ENCODE measurements around the gene NXN. TPM values are rescaled to one million over a fixed set of nuclear protein-coding genes. Genes with fewer than 3 reads are reported as not detected.
"Not testable (repeated sequence)": the region's sequence is repeated elsewhere in the genome, so short reads cannot be mapped to it uniquely, and the experiment has no call there.

The NXN gene
- total and polyA plus RNA-seq, 7 donors = 33.4 to 92.5 (median 73.8) TPM

DNA sequence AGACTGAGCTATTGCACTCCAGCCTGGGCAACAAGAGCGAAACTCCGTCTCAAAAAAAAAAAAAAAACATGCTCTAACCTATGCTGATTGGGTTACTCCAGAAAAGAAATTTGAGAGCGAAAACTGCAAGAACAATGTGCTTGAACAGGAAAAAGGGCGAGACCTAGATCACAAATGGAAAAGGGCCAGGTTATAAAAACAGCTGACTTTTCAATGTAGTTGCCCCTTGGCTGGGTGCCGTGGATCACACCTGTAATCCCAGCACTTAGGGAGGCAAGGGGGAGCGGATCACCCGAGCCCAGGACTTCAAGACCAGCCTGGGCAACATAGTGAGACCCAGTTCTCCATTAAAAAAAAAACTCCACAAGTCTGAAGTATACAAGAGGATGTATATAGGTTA, 148.6 kb downstream of the NXN start:
- Histone ChIP-seq H3K9me3 (no peaks in the 10 kb centered on the region), H3K27me3 (ENCODE audit: insufficient read depth in 3 of 3, low read length in 2 of 3) (no peaks in the 10 kb centered on the region), H3K4me3 (no peak overlapping the region), H3K4me1 (peaks cover 17% of the 10 kb centered on the region), H3K36me3 (ENCODE audit: insufficient read depth in 1 of 2, low read depth in 1 of 2) (no peaks in the 10 kb centered on the region), H3K27ac (peak overlapping the region; percentile 66)
- ATAC-seq (no peak), DNase-seq (no peak)
- intact Hi-C loops (cut with DNase I) = loop anchor here in 1 of 2 donors (5.0 kb wide), 1 partner anchor 46 kb away; no protein-coding TSS in a partner anchor
- 43 to 75% (median 48%) methylated on average over 7 of the region's 7 CpGs for WGBS, 3 donors
- TF ChIP-seq, protein P1, sequence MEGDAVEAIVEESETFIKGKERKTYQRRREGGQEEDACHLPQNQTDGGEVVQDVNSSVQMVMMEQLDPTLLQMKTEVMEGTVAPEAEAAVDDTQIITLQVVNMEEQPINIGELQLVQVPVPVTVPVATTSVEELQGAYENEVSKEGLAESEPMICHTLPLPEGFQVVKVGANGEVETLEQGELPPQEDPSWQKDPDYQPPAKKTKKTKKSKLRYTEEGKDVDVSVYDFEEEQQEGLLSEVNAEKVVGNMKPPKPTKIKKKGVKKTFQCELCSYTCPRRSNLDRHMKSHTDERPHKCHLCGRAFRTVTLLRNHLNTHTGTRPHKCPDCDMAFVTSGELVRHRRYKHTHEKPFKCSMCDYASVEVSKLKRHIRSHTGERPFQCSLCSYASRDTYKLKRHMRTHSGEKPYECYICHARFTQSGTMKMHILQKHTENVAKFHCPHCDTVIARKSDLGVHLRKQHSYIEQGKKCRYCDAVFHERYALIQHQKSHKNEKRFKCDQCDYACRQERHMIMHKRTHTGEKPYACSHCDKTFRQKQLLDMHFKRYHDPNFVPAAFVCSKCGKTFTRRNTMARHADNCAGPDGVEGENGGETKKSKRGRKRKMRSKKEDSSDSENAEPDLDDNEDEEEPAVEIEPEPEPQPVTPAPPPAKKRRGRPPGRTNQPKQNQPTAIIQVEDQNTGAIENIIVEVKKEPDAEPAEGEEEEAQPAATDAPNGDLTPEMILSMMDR (IDR thresholded peaks at IDR 0.05) = no peak

DNA sequence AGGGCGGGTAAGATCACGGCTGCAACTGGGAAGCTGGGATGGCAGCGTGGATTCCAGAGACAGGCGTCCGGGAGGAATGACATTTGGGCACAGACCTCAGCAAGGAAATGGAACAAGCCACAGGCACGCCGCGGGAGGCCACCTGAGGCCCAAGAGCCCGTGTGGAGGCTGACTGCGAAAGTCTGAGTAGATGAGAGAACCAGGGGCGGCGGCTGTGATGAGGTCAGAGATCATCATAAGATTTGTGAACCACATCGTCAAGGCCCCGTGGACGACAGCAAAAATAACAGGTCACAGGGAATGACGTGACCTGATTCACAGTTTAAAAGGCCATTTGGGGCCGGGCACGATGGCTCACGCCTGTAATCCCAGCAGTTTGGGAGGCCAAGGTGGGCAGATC, 149.2 kb downstream of the NXN start:
- H3K36me3 ChIP-seq (ENCODE audit: insufficient read depth in 1 of 2, low read depth in 1 of 2) = peaks cover 0 to 5% of the 10 kb centered on the region in 2 donors
- H3K9me3 ChIP-seq = no peaks in the 10 kb centered on the region
- H3K4me1 ChIP-seq = peaks cover 15% of the 10 kb centered on the region
- ATAC-seq = peak in 3 of 4 donors; percentile 21 to 44 (median 35)
- no peak for DNase-seq
- intact Hi-C loops (cut with DNase I) = loop anchor here in 1 of 2 donors (5.0 kb wide), 1 partner anchor 47 kb away; no protein-coding TSS in a partner anchor
- WGBS, 3 donors = 55 to 62% (median 56%) methylated on average over 19 of the region's 19 CpGs
- no peaks in the 10 kb centered on the region for H3K27me3 ChIP-seq (ENCODE audit: insufficient read depth in 3 of 3, low read length in 2 of 3)
- no peak overlapping the region for H3K4me3 ChIP-seq
- TF ChIP-seq, protein P1 (IDR thresholded peaks at IDR 0.05) = no peak
- H3K27ac ChIP-seq = peak overlapping the region; percentile 66

DNA sequence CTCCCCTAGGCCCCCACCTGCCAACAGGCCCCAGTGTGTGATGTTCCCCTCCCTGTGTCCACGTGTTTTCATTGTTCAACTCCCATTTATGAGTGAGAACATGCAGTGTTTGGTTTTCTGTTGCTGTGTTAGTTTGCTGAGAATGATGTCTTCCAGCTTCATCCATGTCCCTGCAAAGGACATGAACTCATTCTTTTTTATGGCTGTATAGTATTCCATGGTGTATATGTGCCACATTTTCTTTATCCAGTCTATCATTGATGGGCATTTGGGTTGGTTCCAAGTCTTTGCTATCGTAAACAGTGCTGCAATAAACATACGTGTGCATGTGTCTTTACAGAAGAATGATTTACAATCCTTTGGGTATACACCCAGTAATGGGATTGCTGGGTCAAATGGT, 150.0 kb downstream of the NXN start:
- not testable (repeated sequence) for H3K4me3 ChIP-seq; H3K9me3 ChIP-seq; ATAC-seq; DNase-seq; H3K27me3 ChIP-seq (ENCODE audit: insufficient read depth in 3 of 3, low read length in 2 of 3)
- H3K27ac ChIP-seq = peak overlapping the region; percentile 66
- H3K36me3 ChIP-seq (ENCODE audit: insufficient read depth in 1 of 2, low read depth in 1 of 2) = peaks cover 0 to 13% of the 10 kb centered on the region in 2 donors
- peaks cover 10% of the 10 kb centered on the region for H3K4me1 ChIP-seq
- WGBS, 3 donors = 73 to 95% (median 92%) methylated on average over 3 of the region's 3 CpGs
- intact Hi-C loops (cut with DNase I) = loop anchor here in 1 of 2 donors (5.0 kb wide), 1 partner anchor 48 kb away; no protein-coding TSS in a partner anchor

GRCh38 chr17:828761-829160, 150.8 kb downstream of the NXN start:
- peaks cover 0 to 13% of the 10 kb centered on the region in 2 donors for H3K36me3 ChIP-seq (ENCODE audit: insufficient read depth in 1 of 2, low read depth in 1 of 2)
- TF ChIP-seq, protein P1 (IDR thresholded peaks at IDR 0.05) = no peak
- H3K27ac ChIP-seq = no peak overlapping the region
- no peaks in the 10 kb centered on the region for H3K9me3 ChIP-seq
- no peak for DNase-seq
- H3K4me3 ChIP-seq = no peak overlapping the region
- intact Hi-C loops (cut with DNase I) = no loop called here
- ATAC-seq = no peak
- H3K27me3 ChIP-seq (ENCODE audit: insufficient read depth in 3 of 3, low read length in 2 of 3) = no peaks in the 10 kb centered on the region
- 75 to 83% (median 80%) methylated on average over 5 of the region's 5 CpGs for WGBS, 3 donors
- peaks cover 10% of the 10 kb centered on the region for H3K4me1 ChIP-seq

DNA sequence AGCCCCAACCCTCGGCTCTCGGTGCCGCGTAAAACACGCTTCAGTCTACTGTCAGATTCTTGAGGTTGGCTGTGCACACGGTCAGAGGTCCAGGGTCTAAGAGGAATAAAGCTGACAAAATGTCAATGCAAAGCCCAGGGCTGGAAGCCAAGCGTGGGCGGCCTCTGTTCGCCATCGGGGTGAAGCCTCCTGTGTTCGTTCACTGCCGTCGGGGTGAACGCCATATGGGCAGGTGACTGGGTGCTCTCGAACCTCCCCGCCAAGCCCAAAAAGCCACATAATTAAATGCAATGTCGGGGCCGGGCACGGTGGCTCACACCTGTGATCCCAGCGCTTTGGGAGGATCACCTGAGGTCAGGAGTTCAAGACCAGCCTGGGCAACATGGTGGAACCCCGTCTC, 152.8 kb downstream of the NXN start:
- H3K36me3 ChIP-seq (ENCODE audit: insufficient read depth in 1 of 2, low read depth in 1 of 2) = peaks cover 0 to 33% of the 10 kb centered on the region in 2 donors
- peaks cover 12% of the 10 kb centered on the region for H3K4me1 ChIP-seq
- TF ChIP-seq, protein P1 (IDR thresholded peaks at IDR 0.05) = no peak
- DNase-seq = no peak
- H3K27ac ChIP-seq = no peak overlapping the region
- 88 to 95% (median 93%) methylated on average over 21 of the region's 21 CpGs for WGBS, 3 donors
- H3K9me3 ChIP-seq = no peaks in the 10 kb centered on the region
- H3K4me3 ChIP-seq = no peak overlapping the region
- H3K27me3 ChIP-seq (ENCODE audit: insufficient read depth in 3 of 3, low read length in 2 of 3) = no peaks in the 10 kb centered on the region
- ATAC-seq = no peak
- intact Hi-C loops (cut with DNase I) = no loop called here

Measured in psoas muscle (tissue), 8 donors.